GM19240 (cell line): Measurements from ENCODE around the gene FBXO28.

Experiments used
- DNase-seq: peaks from one replicate; pipeline ENCODE4 v3.0.0; 2011; ENCODE audit warnings: low spot score; ENCODE audit not compliant: insufficient read length

The FBXO28 gene

DNA sequence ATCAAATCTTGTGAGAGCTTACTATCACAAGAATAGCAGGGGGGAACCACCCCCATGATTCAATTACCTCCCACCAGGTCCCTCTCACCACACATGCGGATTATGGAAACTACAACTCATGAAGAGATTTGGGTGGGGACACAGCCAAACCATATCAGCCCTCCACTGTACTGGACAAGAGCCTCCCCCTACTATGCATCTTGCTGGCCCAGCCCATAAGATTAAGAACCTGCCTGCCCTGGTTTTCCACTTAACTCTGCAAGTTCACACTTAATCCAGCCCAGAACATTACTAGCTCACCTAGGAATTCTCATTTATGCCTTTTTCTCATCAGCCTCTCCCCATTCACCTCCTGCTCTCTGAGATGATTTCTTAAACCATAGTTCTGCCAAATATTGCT, 18.0 kb upstream of the FBXO28 start:
- no peak for DNase-seq

GRCh38 chr1:224096773-224097172, 17.1 kb upstream of the FBXO28 start:
- no peak for DNase-seq

DNA sequence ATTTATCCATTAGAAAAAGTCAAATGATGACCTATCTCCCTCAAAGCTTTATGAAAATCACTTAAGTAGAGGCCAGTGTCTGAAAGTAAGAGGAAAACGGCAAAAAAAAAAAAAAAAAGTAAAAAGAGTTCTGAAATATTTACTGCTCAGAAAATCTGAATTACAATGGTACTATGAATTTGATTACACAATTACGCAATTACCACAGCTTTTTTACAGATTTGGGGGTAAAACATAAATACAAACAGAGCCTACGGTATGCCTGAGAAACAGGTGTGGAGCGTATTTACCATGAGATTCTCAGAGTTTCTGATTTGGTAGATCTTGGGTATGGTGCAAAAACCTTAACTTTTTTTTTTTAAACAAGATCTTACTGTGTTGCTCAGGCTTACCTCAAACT, 15.9 kb upstream of the FBXO28 start:
- DNase-seq, result no peak

GRCh38 chr1:224106568-224107281, 7.2 kb upstream of the FBXO28 start:
- peak; percentile 40 for DNase-seq

GRCh38 chr1:224107282-224107625, 6.7 kb upstream of the FBXO28 start:
- no peak for DNase-seq

GRCh38 chr1:224108991-224109390, 4.9 kb upstream of the FBXO28 start:
- DNase-seq, result no peak

DNA sequence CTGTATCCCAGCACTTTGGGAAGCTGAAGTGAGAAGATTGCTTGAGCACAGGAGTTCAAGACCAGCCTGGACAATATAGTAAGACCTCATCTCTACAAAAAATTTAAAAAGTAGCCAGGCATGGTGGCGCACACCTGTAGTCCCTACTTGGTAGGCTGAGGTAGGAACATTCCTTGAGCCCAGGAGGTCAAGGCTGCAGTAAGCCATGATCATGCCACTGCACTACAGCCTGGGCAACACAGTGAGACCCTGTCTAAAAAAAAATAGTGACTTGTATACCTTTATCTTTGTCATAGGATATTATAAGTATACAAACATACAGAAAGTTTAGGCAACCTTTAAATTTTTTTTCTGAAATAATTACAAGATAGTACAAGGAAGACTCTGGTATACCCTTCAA, 3.9 kb upstream of the FBXO28 start:
- no peak for DNase-seq

GRCh38 chr1:224113005-224113404, 906 bp upstream of the FBXO28 start:
- no peak for DNase-seq

GRCh38 chr1:224113545-224113917, 380 bp upstream of the FBXO28 start:
- DNase-seq, result no peak

DNA sequence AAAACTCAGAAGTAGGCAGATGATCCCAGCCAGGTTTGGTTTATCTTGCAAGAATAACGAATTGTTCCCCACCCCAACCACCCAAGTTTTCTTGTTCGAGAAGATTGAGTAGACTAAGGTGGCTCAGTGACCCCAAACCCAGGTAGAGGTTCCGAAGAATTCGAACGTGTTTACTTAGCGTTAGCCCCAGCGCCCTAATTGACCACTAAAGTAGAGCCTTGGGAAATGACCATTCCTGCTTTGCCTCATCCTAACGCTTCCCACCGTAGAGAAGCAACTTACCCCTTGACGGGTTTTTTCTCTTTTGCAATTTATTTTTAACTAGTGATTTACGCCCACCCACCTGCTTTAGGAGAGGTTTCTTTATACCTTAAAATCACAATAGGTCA, 870 bp downstream of the FBXO28 start:
- no peak for DNase-seq

DNA sequence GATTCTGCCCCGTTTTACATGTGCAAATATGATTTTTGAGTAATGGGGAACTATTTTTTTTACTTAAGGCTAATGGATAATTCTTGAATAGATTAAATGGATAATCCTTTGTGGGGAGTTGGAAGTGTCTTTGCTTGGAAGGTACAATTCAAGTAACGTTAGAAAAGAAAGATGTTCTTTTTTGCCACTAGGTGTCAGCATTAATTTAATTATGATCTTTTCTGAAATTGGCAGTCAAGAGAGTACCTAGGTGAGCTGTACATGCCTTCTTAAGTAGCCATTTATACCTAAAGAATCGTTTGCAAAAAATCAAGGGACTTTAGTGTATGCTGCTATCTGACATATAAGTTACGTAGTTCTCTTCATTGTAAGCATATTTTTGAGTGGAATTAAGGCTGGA, 2.2 kb downstream of the FBXO28 start:
- no peak for DNase-seq

DNA sequence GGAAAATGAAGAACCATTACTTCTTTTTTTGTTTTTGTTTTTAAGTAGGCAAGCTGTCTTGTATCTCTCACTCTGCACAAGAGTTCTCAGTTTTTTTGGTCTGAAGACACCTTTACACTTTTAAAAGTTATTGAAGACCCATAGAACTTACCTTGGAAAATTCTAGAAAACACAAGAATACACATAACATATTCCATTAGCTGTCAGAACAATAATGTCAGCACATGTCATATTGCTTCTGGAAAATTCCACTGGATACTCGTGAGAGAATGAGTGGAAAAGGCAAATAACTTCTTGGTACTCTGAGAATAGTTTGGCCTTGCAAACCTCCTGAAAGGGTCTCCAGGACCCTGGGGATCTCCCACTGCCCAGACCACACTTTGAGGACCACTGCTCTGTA, 4.8 kb downstream of the FBXO28 start:
- no peak for DNase-seq

- no peak for DNase-seq
These were observed 9.2 kb downstream of the FBXO28 start for GRCh38 chr1:224123136-224123535.

- no peak for DNase-seq
These were observed 10.3 kb downstream of the FBXO28 start for GRCh38 chr1:224124220-224124619.

- no peak for DNase-seq
These were observed 14.3 kb downstream of the FBXO28 start for GRCh38 chr1:224127925-224128819.

- no peak for DNase-seq
These were observed 17.3 kb downstream of the FBXO28 start for GRCh38 chr1:224131253-224131652.

GRCh38 chr1:224132901-224133300, 19.0 kb downstream of the FBXO28 start:
- DNase-seq, result no peak

GRCh38 chr1:224133741-224134299, 19.9 kb downstream of the FBXO28 start:
- DNase-seq, result no peak

DNA sequence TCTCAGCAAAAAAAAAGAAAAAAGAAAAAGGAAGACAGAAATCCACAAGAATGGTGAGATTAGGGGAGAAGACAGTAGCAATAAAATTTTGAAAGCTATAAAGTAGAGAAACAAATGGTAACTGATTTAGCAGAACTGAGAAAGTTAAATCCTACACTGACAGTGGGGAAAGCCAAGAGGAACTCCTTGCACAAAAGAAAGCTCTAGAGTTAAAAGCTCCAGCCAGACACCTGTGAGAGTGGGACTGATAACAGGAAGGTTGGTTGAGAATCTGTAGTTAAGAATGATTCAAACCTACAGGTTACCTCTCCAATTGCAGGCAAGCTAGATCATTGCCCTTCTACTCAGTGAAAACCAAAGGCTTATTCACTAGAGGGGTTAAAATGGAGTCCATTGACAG, 23.6 kb downstream of the FBXO28 start:
- no peak for DNase-seq

DNA sequence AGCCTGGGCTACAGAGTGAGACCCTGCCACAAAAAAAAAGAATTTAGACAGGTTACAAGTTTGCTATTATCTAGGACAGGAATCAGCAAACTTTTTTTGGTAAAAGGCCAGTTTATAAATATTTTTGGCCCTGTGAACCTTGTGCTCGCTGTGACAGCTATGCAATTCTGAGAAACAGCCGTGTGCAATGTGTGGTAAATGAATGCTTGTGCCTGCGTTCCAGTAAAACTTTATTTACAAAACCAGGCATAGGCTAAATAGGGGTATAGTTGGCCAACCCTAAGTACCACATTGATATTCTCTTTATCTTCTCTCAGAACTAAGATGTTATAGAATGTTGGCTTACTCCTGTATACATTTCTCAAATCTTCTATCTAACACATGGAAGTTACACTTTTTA, 24.3 kb downstream of the FBXO28 start:
- DNase-seq, result no peak

DNA sequence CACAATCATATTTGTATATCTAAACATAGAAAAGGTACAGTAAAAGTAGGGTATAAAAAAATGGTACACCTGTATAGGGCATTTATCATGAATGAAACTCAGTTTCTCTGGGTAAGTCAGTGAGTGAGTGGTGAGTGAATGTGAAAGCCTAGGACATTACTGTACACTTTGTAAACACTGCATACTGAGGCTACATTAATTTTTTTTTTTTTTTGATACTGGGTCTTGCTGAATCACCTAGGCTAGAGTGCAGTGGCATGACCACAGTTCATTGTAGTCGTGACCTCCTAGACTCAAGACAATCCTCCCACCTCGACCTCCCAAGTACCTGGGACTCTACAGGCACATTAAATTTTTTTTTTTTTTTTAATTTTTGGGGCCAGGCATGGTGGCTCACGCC, 27.8 kb downstream of the FBXO28 start:
- DNase-seq, result no peak

- no peak for DNase-seq
These were observed 35.8 kb downstream of the FBXO28 start for GRCh38 chr1:224149709-224150108.

GRCh38 chr1:224151117-224151516, 37.2 kb downstream of the FBXO28 start:
- DNase-seq, result no peak
